Measurements from ENCODE around the gene ZNF324. TPM values are rescaled to one million over a fixed set of nuclear protein-coding genes. Genes with fewer than 3 reads are reported as not detected.
A peak's percentile ranks its signal among the peaks of the same experiment; 100 is the strongest.
"Not testable (repeated sequence)": the region's sequence is repeated elsewhere in the genome, so short reads cannot be mapped to it uniquely, and the experiment has no call there.

The ZNF324 gene
- polyA plus RNA-seq, 3 donors, result 8.9 to 9.3 (median 9.0) TPM

DNA sequence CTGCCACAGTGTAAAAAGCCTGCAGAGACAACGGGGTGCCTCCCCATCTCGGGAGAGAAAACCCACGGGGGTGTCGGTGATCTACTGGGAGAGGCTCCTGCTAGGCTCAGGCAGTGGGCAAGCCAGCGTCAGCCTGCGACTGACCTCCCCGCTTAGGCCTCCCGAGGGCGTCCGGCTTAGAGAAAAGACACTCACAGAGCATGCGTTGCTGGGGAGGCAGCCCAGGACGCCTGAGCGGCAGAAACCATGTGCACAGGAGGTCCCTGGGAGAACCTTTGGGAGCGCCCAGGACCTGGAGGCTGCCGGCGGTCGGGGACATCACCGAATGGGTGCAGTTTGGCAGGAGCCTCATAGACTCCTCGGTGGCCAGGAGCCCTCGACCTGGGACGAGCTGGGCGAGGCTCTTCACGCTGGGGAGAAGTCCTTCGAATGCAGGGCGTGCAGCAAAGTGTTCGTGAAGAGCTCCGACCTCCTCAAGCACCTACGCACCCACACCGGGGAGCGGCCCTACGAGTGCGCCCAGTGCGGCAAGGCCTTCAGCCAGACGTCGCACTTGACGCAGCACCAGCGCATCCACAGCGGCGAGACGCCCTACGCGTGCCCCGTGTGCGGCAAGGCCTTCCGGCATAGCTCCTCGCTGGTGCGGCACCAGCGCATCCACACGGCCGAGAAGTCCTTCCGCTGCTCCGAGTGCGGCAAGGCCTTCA lies 4.1 kb downstream of the ZNF324 start:
- DNase-seq (ENCODE audit: low read depth in 3 of 3, low spot score in 2 of 3), result not testable (repeated sequence)

DNA sequence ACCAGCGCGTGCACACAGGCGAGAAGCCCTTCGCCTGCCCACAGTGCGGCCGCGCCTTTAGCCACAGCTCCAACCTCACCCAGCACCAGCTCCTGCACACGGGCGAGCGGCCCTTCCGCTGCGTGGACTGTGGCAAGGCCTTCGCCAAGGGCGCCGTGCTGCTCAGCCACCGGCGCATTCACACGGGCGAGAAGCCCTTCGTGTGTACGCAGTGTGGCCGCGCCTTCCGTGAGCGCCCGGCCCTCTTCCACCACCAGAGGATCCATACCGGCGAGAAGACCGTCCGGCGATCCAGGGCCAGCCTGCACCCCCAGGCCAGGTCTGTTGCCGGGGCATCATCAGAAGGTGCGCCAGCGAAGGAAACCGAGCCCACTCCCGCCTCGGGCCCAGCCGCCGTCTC lies 4.9 kb downstream of the ZNF324 start:
- no peak for DNase-seq (ENCODE audit: low read depth in 3 of 3, low spot score in 2 of 3)

DNA sequence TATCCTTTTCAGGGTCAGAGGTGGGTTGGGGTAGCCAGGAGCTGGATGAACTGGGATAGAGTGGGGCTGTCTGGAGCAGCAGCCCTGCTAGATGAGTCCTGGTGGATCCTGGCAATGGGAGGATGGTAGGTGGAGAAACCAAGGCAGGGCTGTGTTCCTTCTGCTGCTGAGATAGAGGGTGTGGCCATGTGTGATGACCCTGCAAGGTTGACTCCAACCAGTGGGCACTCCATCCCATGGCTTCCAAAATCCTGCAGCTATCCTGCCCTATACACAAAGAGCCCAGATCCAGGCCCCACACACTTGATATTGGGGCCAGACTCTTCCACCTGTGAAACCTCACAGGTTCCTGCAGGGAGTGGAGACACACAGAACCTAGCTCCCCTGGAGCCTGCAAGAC lies 6.9 kb downstream of the ZNF324 start:
- DNase-seq (ENCODE audit: low read depth in 3 of 3, low spot score in 2 of 3), result no peak

DNA sequence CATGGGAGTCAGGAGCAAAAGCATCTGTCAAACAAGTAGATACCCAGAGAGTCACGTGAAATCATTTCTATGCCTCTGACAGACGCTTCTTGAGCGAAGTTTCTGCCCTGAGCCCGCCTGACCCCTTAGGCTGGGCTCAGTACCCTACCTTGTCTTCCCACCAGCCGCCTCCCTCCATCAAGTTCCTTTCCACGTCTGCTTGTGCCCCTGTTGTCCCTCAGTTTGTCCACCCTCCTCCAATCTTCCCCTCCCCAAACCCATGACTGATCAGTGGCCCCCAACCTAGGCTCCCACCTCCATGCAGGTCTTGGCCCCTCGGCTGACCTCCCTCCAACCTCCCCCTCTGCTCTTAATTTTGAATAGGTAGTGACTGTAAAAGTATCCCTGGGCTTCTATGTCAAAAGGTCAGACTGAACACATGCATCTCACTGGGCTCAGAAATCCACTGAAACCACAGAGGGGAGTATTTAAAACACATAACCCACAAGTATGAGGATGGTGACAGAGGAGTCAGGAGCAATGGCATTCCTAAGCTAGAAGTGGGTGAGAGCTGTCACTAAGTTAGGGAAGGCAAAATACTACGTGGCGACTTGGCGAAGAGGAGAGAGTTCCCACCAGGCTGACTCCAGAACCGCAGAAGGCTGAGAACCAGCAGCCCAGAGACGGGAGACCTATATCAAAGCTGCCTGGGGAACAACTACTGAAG lies 7.6 kb downstream of the ZNF324 start:
- DNase-seq (ENCODE audit: low read depth in 3 of 3, low spot score in 2 of 3), result no peak

DNA sequence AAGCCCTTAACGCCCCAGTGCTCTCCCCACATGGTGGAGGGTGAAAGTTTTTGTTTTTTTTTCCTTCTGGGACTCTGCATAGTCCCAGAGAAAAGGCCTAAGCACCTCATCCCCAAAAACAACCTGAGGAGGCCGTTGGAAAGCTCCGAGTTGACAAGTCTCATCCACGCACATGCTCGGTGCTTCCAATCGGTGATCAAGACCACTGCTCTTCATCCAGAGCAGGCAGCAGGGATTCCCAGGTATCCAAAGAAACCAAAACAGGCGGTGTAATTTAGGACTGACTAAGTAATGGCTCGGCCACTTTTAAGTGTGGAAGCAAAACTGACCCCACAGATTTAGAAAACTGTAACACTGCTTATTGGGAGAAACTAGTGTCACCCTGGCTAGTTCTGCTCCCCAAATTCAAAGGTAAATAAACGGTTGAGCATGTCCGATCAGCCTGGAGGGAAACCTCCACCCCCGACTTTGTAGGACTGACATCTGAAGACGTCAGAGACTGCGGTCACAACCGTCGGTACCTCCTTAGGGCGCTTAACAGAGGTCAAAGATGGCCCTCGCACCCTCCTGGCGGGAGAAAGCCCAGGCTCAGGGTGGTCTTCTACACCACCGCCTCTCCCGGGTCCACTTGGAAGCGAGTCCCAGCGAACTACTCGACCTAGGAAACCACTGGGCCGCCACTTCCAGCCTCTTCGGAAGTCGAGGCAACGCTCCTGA lies 8.3 kb downstream of the ZNF324 start:
- no peak for DNase-seq (ENCODE audit: low read depth in 3 of 3, low spot score in 2 of 3)

DNA sequence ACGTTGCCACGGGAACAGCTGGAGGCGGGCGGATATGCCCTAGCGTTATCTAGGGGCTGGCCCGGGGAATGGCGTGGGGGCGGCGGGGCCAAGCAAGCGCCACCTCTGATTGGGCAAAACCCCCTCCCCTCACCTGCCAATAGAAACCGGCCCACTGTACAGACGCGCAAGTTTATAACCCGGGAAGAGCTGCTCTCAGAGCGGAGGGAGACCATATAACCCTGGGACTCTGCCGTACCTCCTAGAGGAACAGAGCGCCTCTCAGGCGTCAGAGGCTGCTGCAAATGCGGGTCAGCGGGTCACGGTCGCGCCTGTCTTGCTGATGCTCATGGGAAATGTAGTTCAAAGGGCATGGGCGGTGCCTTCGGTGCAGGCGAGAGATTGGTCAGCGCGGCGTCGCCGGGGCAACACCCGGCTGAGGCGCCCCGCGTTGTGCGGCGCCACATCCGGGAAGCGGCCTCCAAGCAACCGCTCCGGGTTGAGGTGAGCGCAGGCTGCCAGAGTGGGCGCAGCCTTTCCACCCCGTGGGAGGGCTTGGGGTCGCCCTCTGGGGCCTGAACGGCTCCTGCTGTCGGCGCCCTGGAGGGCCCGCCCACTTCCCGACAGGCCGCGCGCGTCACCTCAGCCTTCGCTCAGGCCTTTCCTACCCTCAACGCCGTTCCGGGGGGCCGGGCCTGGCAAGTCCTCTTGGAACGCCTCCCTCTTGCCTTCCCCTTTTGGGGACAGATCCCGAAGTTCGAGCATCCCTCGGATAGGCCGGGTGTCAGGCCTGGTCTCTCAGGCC lies 9.0 kb downstream of the ZNF324 start, which contains the start of gene ZNF446:
ZNF446 (plus strand) TSS at position 639 of the 784 bp plus-strand sequence. CDS start 867 bp downstream, outside the sequence.
- peak; percentile 93 to 96 (median 95) for DNase-seq (ENCODE audit: low read depth in 3 of 3, low spot score in 2 of 3)

DNA sequence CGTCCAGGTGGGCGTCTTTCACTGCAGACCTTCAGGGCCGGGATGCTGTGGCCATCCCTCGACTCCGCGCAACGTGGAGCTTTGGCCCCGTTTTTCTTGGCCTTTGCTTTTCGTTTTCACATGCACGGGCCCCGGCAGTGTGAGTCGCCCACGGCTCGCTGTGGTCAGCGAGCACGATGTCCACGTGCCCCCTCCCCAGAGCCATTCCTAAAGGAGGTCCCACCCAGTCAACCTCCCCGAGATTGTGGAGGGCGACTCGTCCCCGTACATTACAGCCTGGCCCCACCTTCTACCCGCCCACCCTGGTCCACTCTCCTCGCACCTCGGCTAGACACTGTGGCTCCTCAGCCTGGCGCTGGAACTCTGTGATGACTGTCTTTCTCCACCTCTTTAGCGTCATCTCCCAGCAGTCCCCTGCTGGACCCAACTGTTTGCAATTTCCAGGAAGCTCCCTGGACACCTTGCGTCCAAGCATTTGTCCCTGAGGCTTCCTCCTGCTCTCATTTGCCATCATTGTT lies 9.7 kb downstream of the ZNF324 start:
- DNase-seq (ENCODE audit: low read depth in 3 of 3, low spot score in 2 of 3), result no peak

DNA sequence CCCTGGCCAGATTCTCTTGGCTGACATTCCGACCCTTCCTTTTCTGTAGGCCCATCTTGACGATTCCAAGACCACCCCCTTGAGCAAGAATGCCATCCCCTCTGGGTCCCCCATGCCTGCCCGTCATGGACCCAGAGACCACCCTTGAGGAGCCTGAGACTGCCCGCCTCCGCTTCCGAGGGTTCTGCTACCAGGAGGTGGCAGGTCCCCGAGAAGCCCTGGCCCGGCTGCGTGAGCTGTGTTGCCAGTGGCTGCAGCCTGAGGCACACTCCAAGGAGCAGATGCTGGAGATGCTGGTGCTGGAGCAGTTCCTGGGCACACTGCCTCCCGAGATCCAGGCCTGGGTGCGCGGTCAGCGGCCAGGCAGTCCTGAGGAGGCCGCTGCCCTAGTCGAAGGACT lies 10.2 kb downstream of the ZNF324 start:
- DNase-seq (ENCODE audit: low read depth in 3 of 3, low spot score in 2 of 3), result no peak

DNA sequence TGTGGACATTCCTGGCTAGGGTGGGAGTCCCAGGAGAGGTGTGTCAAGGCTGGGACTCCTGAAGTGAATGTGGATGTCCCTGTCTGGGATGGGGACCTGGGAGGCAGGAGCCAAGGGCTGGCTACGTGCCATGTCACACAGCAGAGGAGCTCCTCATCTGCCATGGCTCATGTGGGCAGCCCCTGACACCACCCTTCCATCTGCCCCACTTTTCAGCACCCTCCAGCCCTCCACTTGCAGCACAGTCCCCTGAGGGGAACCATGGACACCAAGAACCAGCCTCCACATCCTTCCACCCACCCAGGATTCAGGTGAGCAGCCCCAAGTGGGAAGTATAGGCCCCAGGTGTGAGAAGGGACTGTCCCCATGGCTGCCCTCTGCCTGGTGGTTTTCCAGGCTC lies 11.0 kb downstream of the ZNF324 start:
- DNase-seq (ENCODE audit: low read depth in 3 of 3, low spot score in 2 of 3), result no peak

DNA sequence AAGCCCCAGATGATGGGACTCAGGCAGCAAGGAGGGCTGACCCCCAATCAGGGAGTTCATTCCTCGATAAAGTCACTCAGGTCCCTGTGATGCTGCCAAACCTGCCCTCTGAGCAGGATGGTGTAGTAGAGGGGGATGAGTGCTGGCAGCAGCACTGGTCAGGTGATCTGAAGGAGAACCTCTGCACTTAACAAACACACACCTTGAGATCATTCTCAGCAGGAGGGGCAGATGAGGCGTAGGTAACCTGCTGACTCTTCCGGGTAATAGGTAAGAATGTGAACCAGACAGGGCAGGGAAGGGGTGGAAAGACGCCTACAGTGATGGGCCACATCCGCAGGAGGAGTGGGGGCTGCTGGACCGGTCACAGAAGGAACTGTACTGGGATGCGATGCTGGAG lies 12.4 kb downstream of the ZNF324 start:
- no peak for DNase-seq (ENCODE audit: low read depth in 3 of 3, low spot score in 2 of 3)

DNA sequence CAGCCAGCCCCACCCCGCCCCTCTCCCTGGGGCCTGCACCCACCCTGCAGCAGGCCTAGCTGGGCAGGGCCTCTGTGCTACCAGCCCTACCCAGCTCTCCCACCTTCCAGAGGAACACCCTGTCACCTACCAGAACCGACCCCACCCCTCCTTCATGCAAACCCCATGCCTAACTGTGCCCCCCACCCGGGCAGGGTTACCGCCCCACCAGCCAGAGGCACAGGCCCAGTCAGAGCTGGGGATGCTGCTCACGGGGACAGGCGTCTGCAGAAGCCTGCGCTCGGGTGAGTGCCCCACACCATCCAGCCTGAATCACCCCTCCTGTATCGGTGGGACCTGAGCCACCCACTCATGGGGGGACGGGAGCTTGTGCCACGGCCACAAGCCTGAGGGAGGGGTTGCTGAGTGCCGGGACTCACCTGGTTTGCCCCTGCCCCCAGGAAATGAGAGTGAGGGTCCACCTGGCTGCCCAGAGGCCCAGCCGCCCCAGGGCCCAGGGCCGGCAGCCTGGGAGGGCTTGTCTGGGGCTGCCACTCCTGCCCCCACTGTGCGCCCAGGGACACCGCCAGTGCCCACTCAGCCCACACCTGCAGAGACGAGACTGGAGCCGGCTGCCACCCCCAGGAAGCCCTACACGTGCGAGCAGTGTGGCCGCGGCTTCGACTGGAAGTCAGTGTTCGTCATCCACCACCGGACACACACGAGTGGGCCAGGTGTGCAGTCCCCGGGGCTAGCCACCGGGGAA lies 13.0 kb downstream of the ZNF324 start:
- DNase-seq (ENCODE audit: low read depth in 3 of 3, low spot score in 2 of 3), result no peak

DNA sequence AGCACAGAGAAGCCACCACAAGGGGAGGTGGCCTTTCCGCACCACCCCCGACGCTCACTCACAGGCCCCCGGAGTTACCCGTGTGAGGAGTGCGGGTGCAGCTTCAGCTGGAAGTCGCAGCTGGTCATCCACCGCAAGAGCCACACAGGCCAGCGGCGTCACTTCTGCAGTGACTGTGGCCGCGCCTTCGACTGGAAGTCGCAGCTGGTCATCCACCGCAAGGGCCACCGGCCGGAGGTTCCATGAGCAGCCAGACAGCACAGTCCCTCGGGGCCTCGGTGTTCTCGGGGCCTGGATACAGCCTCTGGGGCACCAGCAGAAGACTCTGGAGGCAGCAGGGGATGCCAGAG lies 13.6 kb downstream of the ZNF324 start:
- DNase-seq (ENCODE audit: low read depth in 3 of 3, low spot score in 2 of 3), result no peak

DNA sequence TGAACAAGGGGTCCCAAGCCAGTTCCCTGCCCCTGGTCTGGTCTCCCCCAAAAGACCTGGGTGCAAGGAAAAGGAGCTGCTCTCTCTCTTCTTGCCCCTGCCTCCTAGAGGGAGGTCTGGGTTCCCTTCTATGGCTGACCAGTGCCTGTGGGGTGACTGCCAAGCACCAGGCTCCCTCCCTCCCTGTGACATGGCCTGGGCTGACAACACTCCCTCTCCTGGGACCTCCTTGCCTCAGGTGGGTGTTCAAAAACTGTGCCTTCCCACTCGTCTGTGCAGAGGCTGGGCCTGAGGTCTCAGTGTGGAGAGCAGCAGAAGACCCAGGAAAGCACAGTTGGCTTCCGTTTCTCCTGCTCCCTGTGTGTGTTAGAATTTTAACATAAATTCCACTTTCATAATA lies 14.0 kb downstream of the ZNF324 start:
- DNase-seq (ENCODE audit: low read depth in 3 of 3, low spot score in 2 of 3), result no peak

DNA sequence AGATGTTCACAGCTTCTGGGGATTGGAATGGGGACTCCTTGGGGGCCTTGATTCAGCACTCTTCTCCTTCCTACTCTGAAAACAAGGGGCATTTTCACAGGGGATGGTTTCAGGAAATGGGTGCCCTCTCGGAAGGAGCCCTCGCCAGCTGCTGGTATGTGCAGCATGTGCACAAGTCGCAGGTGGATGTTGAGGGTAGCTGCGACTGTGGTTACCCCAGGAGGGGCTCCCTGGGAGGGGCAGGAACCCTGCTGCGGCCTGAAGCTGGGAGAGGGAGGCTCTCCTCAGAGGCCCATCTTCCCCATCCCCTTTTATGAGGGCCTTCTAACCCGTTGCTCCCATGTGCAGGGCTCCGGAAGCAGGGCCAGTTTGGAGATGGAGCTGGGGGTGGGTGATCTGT lies 15.5 kb downstream of the ZNF324 start:
- no peak for DNase-seq (ENCODE audit: low read depth in 3 of 3, low spot score in 2 of 3)

DNA sequence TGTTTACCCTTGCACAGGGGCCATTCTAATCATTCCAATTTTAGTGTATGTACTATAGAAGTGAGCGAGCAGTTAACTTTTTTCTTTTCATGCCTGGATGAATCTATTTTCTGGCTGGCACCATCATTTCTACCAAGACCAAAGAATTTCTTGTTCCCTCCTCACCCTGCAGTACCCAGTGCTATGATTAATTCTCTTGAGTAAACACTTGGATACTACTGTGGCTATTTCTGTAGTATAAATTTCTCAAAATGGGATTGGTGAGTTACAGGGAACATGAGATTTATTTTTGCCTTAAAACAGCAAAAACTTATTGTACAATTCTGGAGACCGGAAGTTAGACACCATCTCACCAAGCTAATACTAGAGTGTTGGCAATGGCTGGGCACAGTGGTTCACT lies 16.9 kb downstream of the ZNF324 start:
- no peak for DNase-seq (ENCODE audit: low read depth in 3 of 3, low spot score in 2 of 3)

DNA sequence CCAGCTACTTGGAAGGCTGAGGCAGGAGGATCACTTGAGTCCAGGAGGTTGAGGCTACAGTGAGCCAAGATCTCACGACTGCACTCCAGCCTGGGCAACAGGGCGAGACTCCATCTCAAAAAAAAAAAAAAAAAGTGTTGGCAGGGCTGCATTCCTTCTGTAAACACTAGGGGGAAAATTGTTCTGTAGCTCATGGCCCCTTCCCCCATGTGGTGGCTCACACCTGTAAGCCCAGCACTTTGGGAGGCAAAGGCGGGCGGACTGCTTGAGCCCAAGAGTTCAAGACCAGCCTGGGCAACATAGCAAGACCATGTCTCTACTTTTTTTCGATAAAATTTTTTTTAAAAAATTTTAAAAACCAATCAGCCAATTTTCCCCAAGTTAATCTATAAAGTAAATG lies 17.5 kb downstream of the ZNF324 start:
- DNase-seq (ENCODE audit: low read depth in 3 of 3, low spot score in 2 of 3), result not testable (repeated sequence)

DNA sequence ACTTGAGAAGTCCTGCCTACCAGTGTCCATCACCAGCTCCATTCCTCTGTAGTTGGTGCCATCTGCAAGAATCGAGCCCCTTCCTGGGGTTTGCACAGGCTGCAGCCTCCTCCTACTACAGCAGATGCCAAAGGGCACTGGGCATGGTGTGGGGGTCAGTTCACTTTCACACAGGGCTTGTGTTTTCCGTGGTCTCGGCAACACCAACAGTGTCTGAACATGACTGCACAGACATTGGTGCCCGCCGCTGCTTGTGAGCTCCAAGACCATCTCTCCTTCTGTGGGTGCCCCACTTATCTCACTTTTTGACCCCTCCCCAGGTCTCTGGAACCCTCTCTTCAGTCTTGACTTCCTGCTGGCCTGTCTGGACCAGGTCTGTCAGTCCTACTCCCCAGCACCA lies 24.5 kb downstream of the ZNF324 start:
- no peak for DNase-seq (ENCODE audit: low read depth in 3 of 3, low spot score in 2 of 3)

DNA sequence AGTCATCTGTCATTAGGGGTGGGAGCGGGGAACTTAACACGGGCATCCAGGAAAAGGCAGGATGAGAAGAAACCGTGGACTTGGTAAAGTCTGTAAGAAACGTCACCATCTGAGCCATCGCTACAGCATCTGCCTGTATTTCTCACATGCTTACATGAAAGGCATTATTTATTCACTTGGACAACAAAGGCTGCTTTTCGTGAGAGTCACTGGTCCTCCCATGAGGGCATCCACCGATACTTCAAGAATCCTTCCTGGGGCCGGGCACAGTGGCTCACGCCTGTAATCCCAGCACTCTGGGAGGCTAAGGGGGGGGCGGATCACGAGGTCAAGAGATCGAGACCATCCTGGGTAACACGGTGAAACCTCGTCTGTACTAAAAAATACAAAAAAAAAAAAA lies 25.4 kb downstream of the ZNF324 start:
- no peak for DNase-seq (ENCODE audit: low read depth in 3 of 3, low spot score in 2 of 3)

DNA sequence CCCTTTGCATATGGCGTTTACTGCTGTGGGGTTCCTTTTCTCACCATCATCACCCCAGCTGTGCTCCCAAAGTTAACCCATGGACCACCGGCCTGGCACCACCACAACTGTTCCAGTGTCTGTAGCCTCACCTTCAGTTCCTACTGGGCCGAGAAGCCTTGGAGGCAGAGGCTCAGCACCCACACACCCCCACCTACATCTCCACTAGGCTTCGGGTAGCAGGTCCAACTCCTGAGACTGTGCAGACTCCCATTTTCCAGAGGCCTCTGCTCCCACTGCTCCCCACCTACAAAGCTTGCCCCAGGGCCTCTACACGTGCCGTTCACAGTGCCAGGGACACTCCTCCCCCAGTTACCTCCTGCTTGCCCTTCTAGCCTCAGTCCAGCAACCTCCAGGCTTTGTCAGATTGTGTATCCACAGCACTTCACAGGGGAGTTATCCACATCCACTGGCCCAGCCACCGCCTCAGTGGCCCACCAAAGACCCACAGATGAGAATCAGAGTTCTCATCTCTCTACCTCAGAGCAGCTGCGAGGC lies 30.8 kb downstream of the ZNF324 start:
- no peak for DNase-seq (ENCODE audit: low read depth in 3 of 3, low spot score in 2 of 3)

All from right renal cortex interstitium (tissue), 3 donors.